GM23338 (cell line): ENCODE data around the gene GBF1.

ENCODE experiments used
- CREB1 ChIP-seq: fragments of 250-450 bp; sonication (Bioruptor Pico); IDR thresholded peaks from 2 replicates; pipeline ENCODE4 v1.5.0; 2020; ENCODE audit warnings: low read depth, mild to moderate bottlenecking, moderate library complexity
- EZH2 ChIP-seq: fragments of 200-600 bp; sonication (generic); IDR thresholded peaks from one replicate; pipeline ENCODE4 v1.8.0; 2017; ENCODE audit warnings: antibody characterized with exemption, mild to moderate bottlenecking, low read depth; ENCODE audit not compliant: unreplicated experiment
- EZH2phosphoT487 ChIP-seq: fragments of 200-600 bp; sonication (generic); IDR thresholded peaks from one replicate; pipeline ENCODE4 v1.8.1; 2018; ENCODE audit warnings: antibody characterized with exemption; ENCODE audit not compliant: unreplicated experiment
- JUNB ChIP-seq: IDR thresholded peaks from one replicate; pipeline ENCODE4 v1.6.1; 2016; ENCODE audit warnings: antibody characterized with exemption; ENCODE audit not compliant: unreplicated experiment
- NANOG ChIP-seq: IDR thresholded peaks from 2 replicates; pipeline ENCODE4 v1.6.1; 2016; ENCODE audit warnings: antibody characterized with exemption, borderline replicate concordance
- POLR2AphosphoS5 ChIP-seq: IDR thresholded peaks from 2 replicates; pipeline ENCODE4 v1.6.1; 2016; ENCODE audit warnings: antibody characterized with exemption, low read depth
- REST ChIP-seq: IDR thresholded peaks from one replicate; pipeline ENCODE4 v1.6.1; 2018; ENCODE audit warnings: antibody characterized with exemption; ENCODE audit not compliant: unreplicated experiment
- STAT1 ChIP-seq: IDR thresholded peaks from one replicate; pipeline ENCODE4 v1.6.1; 2016; ENCODE audit warnings: antibody characterized with exemption; ENCODE audit not compliant: unreplicated experiment
- ZNF114 ChIP-seq: fragments of 250-450 bp; sonication (Bioruptor Pico); IDR thresholded peaks from 2 replicates; pipeline ENCODE4 v1.5.0; 2020; ENCODE audit warnings: mild to moderate bottlenecking, moderate library complexity
- ZNF331 ChIP-seq: fragments of 250-450 bp; sonication (Bioruptor Pico); IDR thresholded peaks from 2 replicates; pipeline ENCODE4 v1.5.0; 2020; ENCODE audit warnings: low read depth, mild to moderate bottlenecking, moderate library complexity
- ZNF462 ChIP-seq: fragments of 250-450 bp; sonication (Bioruptor Pico); IDR thresholded peaks from 2 replicates; pipeline ENCODE4 v1.5.0; 2020; ENCODE audit warnings: mild to moderate bottlenecking, moderate library complexity
- TF ChIP-seq, protein P1 (sequence below), 2 experiments: fragments of 200-600 bp in 1 of 2; sonication (generic) in 1 of 2; conservative IDR thresholded peaks; 2 replicates each; pipeline versions ENCODE4 v1.5.1 to v1.6.1; 2016 to 2017; ENCODE audit warnings: antibody characterized with exemption in 2 of 2, low read depth in 2 of 2, mild to moderate bottlenecking in 2 of 2, moderate library complexity in 1 of 2
- TF ChIP-seq, protein P2 (sequence below): IDR thresholded peaks from 2 replicates; pipeline ENCODE4 v1.6.1; 2016; ENCODE audit warnings: antibody characterized with exemption

GRCh38 chr10:102245932-102246251 is 560 bp downstream of the GBF1 start:
- TF ChIP-seq, protein P1, sequence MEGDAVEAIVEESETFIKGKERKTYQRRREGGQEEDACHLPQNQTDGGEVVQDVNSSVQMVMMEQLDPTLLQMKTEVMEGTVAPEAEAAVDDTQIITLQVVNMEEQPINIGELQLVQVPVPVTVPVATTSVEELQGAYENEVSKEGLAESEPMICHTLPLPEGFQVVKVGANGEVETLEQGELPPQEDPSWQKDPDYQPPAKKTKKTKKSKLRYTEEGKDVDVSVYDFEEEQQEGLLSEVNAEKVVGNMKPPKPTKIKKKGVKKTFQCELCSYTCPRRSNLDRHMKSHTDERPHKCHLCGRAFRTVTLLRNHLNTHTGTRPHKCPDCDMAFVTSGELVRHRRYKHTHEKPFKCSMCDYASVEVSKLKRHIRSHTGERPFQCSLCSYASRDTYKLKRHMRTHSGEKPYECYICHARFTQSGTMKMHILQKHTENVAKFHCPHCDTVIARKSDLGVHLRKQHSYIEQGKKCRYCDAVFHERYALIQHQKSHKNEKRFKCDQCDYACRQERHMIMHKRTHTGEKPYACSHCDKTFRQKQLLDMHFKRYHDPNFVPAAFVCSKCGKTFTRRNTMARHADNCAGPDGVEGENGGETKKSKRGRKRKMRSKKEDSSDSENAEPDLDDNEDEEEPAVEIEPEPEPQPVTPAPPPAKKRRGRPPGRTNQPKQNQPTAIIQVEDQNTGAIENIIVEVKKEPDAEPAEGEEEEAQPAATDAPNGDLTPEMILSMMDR (conservative IDR thresholded peaks at IDR 0.05; ENCODE audit: low read depth in 2 of 2) = no peak
- TF ChIP-seq EZH2phosphoT487 (no peak), POLR2AphosphoS5 (no peak), EZH2 (no peak), CREB1 (CRISPR knock-in tag) (no peak), NANOG (no peak), REST (no peak), ZNF114 (no peak), ZNF462 (CRISPR knock-in tag) (no peak), JUNB (no peak), ZNF331 (CRISPR knock-in tag) (no peak), STAT1 (no peak)
- TF ChIP-seq, protein P2, sequence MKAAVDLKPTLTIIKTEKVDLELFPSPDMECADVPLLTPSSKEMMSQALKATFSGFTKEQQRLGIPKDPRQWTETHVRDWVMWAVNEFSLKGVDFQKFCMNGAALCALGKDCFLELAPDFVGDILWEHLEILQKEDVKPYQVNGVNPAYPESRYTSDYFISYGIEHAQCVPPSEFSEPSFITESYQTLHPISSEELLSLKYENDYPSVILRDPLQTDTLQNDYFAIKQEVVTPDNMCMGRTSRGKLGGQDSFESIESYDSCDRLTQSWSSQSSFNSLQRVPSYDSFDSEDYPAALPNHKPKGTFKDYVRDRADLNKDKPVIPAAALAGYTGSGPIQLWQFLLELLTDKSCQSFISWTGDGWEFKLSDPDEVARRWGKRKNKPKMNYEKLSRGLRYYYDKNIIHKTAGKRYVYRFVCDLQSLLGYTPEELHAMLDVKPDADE = no peak
